Stimulated activated CD8-positive, alpha-beta memory T cell treated with anti-CD3 and anti-CD28 coated beads, Interleukin-15, amount 100 ng/mL, for 4 hours (primary cell): Measurements from ENCODE around the gene RBM18.

Experiments
- DNase-seq, 2 donors: peaks; one replicate each; pipeline ENCODE4 v3.0.0-alpha.2; 2020; ENCODE audit warnings: low read depth in 2 of 2

RBM18 gene, protein sequence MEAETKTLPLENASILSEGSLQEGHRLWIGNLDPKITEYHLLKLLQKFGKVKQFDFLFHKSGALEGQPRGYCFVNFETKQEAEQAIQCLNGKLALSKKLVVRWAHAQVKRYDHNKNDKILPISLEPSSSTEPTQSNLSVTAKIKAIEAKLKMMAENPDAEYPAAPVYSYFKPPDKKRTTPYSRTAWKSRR

DNA sequence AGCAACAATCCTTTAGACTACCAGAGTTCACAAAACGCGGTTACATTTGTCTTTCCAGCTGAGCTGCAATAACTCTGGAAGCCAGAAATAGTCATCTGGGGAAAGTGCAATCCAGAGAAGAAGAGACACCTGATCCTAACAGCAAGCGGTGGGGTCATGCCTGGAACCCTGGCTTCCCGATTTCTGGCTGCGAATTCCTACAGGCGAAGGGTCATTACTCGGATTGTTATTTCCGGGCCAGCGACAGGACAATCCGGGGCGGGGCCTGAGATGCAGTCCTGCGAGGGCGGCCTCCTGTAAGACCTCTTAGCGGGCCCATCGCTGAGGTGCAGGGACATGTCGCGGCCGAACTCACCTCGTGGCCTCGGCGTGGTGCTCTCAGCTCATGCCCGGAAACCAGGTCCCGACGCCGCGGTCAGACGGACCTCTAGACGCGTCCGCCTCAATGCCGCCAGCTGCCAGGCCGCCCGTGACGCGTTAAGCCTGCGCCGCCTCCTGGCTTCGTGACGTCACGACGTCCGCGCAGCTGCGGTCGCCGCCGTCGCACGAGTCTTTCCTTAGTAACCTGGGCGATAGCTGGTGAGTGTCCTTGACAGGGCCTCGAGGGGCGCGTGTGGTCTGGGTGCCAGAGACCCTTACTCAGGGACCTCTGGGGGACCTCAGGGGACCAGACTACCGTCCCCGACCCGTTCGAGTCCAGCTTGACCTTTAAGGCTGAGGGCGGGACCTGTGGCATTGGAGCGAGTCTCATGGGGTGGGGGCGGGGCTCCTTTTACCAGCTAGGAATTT, at the start of gene RBM18, which contains the start of gene MRRF:
TSS of gene RBM18 (minus strand) at position 481 of the 789 bp plus-strand sequence. CDS start 3,348 bp downstream, outside the sequence.
TSS of gene MRRF (plus strand) at position 523 of the 789 bp plus-strand sequence. CDS start 6,010 bp downstream, outside the sequence.
- peak; percentile 76 to 84 for DNase-seq

DNA sequence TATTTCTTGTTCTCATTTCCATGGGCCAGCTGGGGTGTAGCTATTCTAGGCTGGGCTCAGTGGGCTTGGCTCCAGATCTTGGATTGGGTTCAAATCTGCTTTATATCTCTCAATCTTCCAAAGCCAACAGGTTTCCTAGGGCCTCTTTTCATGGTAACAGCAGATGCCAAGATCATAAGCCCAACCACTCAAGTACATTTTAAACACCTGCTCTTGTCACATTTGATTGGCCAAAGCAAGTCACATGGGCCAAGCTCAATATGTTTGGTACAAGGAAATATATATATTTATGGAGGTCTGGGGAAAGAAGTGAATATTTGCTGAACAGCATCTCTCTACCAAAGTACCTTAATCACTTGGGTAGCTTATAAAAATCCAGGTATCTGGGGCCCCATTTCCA, 49.5 kb upstream of the RBM18 start:
- DNase-seq = no peak

DNA sequence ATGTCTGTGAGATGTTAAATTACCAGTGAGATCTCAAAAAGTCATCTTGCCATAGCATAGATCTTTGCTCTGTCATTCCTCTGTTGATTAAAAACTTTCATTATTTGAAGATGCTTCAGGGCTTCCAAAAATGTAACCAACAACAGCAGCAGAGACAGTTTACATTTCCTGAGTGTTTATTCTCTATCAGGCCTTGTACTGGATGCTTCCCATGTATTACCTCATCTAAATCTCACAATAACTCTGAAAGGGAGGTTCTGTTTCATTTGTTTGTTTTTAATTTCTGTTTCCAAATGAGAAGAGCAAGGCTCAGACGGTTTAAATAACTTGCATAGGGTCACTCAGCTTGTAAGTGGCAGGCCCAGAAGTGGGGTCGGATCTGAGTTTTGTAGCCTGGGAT, 45.2 kb upstream of the RBM18 start:
- no peak for DNase-seq

DNA sequence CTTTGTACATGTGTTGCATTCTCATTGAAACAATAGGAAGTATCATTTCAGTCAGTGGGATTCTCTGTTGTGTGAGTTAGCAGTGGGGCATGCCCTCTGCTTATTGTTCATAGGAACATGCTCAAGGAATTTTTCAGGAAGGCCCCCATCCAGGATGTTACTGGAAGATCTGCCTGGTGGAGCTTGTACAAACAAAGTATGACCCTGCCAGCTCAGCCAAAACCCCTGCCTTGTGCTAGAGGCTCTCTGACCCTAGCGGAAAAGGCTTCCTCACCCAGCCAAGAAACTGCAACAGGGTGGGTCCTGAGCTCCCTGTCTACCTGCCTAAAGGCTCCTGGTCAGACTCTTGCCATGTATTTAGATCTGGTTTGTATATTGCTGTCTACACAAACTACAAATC, 43.3 kb upstream of the RBM18 start:
- no peak for DNase-seq

DNA sequence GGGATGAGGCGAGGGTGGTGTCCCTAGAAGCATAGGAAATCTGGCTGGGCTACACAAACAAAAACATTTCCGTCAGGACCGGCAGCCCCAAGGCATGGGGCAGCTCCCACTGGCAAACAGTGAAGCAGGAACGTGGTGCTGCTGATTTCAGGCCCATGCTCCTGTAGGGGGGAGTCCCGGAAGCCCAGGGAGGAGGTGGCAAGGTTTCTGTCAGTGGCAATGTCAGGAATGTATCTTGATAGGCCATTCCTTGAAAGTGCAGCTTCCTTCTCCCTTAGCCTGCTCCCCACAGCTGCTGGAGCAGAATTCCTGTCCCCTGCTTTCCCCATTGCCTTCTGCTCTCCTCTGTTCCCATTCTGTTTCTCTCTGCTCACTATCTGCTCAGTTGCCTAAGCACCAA, 42.4 kb upstream of the RBM18 start:
- DNase-seq = no peak

DNA sequence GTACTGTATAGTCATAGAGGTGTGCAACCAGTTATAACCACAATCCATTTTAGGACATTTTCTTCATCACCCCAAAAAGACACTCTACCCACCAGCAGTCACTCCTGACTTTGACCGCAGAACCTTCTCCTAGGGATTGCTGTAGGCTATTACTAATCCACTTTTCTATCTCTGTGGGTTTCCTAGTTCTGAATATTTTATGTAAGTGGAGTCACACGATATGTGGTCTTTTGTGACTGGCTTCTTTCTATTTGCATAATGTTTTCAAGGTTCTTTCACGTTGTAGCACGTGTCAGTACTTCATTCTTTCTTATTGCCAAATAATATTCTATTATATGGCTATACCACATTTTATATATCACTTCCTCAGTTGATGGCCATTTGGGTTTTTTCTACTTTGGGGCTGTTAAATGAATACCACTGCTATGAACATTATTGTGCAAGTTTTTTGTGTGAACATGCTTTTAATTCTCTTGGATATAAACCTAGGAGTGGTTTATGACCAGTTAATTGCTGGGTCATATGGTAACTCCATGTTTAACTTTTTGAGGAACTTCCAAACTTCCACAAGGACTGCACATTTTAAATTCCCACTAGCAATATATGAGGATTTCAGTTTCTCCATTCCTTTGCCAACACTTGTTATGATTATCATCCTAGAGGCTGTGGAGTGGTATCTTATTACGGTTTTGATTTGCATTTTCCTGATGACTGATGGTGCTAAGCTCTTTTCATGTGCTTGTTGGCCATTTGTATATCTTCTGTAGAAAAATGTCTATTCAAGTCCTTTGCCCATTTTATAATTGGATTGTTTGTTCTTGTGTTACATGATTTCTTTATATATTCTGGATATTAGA, 37.8 kb upstream of the RBM18 start:
- DNase-seq = no peak

DNA sequence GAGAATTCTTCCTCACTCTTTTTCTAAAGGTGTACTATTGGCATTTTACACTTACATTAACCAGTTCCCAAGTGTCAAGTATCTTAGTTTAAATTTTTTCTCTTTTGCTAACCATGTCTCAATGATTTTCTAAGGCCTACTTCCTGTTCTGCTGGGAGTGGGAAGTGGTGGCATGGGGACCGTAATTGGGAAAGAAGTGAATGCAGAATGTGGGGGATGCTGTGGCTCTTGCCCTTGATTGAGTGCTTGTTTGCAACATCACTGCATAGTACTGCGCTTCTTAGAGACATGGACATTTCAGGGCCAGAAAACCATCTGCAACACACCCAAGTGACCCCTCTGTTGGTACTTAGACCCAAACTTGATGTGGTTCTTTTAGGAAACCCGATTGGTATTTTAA, 32.9 kb upstream of the RBM18 start:
- DNase-seq = no peak

DNA sequence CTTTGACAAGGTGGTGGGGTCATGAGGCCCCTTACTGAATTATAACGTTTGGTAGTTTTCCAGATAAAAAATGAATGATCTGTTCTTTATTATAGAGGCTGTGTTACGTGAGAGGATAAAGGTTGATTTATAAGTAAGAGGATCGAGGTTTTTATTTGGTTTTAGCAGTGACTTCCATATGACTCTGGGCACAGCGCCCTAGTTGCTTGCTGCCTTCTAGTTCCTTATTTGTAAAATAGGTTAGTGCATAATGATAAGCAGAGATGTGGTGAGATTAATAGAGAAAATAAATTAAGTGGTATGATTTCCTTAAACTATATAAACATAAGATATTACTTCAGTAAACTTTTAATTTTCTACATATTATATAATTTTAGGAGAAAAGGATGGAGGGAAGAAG, 29.9 kb upstream of the RBM18 start:
- no peak for DNase-seq

DNA sequence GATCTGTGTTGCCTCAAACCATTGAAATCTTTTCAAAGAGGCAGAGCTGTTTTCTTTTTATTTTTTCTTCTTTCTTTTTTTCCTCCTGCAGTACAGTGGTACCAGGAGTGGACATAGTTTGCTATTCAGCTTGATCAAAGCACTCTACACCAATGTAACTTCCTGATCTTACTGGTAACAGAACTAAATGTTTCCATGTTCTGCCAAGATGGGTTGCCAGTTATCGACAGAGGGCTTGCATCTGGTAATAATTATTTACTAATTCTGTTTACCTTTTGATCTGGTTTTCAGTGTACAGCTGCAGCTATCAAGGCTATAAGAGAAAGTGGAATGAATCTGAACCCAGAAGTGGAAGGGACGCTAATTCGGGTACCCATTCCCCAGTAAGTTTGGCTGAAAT, 26.8 kb upstream of the RBM18 start:
- no peak for DNase-seq

DNA sequence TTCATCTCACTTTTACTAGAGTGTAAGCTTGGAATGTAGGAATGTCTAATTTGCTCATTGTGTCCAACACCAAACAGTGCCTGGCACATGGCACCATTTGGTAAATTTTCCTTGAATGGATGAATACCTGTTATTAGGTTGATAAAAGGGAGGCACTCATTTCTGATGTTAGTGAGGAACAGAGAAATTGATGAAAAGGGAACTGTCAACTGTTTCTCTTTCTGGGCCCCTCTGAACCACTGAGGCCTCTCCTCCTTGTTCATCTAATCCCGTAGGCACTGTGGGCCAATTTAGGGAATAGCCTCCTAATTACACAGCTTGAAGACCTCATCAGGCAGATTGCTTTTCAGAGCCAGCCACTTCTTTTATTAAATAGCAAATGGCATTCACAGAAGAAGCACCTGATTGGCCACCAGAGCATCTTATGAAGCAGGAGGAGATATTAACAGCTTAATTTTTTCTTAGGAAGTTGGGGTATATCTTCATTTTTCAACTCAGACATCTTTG, 22.6 kb upstream of the RBM18 start:
- no peak for DNase-seq

DNA sequence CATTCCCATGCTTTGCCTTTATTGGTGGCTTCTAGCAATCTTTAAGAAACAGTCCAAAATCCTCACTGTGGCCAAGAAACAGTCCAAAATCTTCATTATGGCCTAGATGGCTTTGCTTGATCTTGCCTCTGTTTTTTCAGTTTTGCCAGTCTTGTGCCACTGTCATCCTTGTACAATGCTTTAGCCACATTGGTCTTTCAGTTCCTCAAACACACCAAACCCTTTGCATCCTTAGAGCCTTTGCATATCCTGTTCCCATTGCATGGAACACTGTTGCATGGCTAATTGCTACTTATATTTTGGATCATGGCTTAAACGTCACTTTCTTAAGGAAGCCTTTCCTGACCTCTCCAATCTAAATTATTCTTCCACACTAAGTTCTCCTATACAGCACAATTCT, 22.1 kb upstream of the RBM18 start:
- DNase-seq = no peak

DNA sequence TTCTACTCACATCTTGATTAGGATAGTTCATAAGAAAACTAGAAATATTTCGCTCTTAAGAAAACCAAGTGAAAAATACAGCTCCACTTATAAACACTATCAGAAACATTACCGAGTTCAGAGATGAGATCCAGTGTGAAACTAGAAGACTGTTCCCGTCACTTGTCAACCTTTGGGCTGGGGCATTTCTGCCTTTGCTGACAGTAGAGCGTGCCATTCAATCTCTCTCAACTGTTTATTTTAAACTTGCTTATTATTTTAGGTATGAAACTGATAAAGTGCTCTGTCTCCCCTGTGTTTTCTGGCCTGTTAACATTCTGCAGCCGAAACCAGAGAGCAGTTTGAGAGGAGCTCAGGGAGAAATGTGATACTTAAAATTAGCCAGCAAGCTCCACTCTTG, 16.7 kb upstream of the RBM18 start:
- DNase-seq = no peak

DNA sequence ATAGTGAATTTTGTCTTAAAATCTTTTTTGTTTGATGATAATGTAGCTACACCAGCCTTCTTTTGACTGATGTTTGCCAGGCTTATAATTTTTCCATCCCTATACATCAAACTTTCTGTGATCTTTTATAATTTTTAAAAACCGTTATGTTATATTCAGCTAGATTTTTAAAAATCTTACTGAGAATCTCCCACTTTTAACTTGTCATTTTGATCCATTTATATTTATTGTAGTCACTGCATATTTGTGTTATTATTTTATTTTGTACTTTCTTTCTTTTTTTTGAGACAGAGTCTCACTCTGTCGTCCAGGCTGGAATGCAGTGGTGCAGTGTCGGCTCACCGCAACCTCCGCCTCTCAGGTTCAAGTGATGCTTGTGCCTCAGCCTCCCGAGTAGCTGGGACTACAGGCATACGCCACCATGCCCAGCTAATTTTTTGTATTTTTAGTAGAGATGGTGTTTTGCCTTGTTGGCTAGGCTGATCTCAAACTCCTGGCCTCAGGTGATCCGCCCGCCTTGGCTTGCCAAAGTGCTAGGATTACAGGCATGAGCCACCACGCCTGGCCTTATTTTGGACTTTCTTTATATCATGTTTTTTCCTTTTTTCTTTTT, 12.8 kb upstream of the RBM18 start:
- no peak for DNase-seq

DNA sequence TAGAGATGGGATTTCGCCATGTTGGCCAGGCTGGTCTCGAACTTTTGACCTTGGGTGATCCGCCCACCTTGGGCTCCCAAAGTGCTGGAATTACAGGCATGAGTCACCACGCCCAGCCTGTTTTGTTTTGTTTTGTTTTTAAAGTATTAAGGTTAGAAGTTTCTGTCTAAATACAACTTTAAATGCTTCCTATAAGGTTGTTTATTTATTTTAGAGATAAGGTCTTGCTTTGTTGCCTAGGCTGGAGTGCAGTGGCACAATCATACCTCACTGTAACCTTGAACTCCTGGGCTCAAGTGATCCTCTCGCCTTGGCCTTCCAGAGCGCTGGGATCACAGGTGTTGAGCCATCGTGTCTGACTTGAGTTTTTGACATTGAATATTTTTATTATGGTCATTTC, 11.5 kb upstream of the RBM18 start:
- no peak for DNase-seq

DNA sequence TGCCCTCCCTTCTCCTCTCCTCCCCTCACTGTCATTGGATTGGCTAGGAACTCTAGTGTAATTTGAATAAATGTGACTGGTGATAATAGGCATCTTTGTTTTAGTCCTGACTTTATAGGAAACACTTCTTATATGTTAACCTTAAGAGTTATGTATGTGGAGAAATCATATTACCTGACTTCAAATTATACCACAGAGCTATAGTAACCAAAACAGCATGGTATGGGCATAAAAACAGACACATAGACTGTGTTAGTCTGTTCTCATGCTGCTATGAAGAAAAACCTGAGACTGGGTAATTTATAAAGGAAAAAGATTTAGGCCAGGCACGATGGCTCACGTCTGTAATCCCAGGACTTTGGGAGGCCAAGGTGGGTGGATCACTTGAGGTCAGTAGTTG, 9.4 kb upstream of the RBM18 start:
- no peak for DNase-seq

DNA sequence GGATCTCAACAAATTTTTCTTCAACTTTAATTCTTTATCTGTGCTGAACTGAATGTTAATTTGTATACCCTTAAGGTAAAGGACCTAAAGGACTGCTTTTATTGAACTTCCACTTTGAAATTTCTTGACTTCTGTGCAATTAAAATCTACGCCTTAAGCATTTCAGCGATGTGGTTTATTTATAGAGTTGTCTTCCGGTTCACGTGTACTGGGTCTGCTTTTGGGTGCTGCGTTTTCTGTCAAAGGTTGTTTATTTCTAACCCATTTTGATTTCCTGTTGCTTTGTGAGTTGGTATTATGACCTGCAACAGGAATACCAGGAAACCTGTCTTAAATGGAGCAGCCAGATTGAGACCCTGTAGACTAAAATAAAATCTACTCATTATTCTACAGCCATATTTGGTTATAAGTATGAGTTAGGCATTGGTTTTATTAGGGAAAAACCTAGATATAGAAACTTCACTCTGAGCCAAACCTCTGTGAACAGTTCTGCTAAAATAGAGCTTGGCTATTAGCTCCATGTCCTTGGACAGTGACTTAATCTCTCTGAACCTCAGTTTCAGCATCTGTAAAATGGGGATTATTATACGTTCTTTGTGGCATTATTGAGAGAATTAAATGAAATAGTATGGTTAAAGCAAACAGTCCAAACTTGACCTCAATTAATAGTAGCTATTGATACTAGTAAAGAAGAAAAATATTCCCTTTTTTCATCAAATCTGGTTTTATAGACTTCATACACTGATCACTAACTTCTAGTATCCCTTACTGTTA, 3.6 kb upstream of the RBM18 start:
- DNase-seq = no peak

DNA sequence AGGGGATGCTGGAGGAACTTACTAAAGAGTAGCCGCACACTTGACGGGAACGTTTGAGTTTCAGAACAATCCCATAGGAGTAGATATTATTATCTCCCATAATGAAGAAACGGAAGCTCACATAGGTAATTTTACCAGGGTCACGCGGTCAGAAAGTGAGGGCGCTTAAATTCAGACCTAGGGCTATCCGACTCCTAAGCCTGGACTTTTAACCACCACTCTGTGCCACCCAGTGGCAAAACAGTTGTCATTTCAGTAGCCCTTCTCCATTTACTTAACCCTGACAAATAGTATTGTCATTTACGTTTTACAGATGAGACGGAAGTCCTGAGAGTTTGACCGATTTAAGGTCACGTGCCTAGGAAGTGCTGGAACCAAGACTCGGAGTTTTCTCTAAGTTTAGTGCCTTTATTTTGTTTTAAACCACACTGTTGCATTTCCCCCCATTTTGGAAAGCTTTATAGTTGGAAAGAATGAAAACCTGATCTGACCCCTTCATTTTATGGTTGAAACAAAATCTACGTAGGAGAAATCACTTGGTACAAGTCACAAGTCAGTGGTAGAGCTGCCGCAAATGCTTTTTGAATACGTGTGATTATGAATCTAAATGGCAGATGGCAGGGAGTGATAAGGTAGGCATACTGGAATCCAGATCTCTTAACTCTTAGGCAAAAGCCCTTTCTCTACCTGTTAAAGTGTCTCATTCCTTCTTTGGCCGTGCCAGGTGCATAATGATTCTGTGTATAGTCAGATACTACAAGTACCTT, 692 bp upstream of the RBM18 start:
- DNase-seq = no peak

DNA sequence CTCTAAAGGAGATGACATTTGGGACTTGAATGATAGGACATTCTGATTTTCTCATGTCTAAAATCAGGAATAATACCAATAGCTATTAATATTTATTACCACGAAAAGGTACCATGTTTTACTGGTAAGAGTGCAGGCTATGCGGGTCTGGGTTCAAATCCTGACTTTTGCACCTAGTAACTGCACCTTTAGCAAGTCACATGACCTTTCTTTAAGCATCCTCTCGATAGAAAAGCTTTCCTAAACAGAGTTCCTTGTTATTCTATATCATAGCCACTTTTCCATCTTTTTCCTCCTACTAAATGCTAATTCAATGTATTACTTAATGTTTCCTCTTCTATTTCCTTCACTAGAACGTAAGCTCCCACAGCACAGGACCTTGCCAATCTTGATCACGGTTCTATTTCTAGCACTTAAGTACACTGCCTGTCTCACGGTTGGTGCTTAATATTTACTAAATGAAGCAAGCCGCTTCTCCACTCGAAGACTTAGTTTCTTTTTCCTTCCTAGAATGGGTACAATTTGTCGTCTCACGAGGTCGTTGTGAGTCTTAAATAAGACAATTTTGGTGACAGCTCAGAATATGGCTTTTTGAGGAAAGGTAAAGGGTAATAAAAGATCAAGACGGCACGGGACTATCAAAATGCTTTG, 816 bp downstream of the RBM18 start:
- DNase-seq = no peak

DNA sequence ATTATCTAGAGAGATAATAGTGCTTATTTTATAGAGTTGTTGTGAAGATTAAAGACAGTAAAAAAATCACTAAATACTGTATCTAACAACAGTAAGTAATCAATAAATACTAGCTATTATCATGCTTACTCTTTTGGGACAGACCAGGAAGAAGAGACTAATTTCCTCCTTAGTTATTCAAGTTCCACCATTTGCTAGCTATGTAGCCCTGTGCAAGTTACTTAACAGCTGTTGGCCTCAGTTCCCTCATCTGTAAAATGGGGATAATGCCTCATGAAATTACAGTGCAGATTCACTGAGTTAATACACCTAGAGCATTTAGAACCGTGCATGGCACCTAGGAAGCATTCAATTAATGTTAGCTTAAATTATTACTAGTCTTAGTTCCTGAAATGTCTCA, 2.6 kb downstream of the RBM18 start:
- no peak for DNase-seq

DNA sequence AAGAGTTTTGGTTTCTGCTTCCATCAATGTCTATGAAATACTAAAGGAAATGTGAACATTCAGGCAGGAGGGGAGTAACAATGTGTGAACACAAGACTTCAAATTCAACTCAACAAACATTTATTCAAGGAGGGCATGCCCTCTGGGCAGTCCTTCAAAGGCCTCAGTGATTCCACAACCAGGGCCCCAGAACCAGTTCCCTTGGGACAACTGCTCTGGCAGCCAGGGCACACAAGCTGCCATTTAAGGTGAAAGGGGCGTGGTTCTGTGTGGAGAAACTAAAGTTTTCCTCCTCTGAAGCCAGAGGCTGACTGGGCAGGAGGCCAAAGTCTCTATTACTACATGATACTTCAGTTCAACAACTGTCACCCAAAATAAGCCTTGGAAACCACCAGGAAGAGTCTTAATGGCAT, 3.2 kb downstream of the RBM18 start:
- no peak for DNase-seq
